SH-SY5Y (cell line): Measurements from ENCODE around the gene SOX21.

Source experiments
- GATA2 ChIP-seq: IDR thresholded peaks from 2 replicates; pipeline ENCODE4 v1.6.1; 2011; ENCODE audit warnings: mild to moderate bottlenecking, low read depth, low read length
- GATA3 ChIP-seq: IDR thresholded peaks from 2 replicates; pipeline ENCODE4 v1.6.1; 2011; ENCODE audit warnings: low read depth, mild to moderate bottlenecking, low read length, moderate library complexity

DNA sequence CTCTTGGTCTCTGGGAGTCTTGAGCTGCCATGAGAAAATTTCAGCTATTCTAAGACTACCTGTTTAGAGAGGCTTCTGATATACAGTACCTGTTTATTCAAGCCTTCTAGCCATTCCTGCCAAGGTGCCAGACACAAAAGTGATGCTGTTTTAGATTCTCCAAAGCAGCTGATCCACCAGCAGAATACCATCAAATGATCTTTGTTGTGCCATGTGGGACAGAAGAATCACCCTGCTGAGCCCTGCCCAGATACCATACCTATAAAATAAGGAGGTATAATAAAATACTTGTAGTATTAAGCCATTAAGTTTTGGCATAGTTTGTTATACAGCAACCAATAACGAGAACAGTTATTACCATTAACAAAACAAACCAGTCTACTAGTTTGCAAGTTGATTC lies 14.1 kb upstream of the SOX21 start:
- no peak for TF ChIP-seq GATA3
- TF ChIP-seq GATA2 = no peak
